ENCODE measurements around the gene CCDC78. TPM values are rescaled to one million over a fixed set of nuclear protein-coding genes. Genes with fewer than 3 reads are reported as not detected.

The CCDC78 gene
- total and polyA plus RNA-seq, 3 donors from 2014 or later, result 3.2 to 6.1 (median 5.7) TPM

DNA sequence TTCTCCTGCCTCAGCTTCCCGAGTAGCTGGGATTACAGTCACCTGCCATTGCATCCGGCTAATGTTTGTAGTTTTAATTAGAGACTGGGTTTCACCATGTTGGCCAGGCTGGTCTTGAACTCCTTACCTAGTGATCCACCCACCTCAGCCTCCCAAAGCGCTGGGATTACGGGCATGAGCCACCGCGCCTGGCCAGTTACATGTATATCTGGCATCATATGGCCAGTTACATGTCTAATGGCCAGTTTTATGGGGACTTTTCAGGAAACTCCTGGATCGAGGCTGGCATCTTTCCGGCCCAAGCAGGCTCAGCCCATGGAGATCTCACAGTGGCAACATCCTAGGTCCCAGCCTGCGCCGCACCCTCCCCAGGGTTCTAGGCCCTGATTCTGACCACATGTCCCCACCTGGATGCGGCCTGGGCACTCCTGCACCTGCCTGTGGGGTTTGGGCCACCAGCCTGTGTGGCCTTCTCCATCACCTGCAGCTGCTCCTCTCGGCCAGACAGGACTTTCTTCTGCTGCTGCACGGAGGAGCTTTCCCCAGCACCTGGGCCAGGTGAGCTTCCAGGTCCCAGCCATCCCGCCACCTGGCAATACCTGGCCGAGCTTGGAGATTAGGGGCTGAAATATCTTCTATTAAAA, 15.9 kb upstream of the CCDC78 start:
- TF ChIP-seq, protein P1, sequence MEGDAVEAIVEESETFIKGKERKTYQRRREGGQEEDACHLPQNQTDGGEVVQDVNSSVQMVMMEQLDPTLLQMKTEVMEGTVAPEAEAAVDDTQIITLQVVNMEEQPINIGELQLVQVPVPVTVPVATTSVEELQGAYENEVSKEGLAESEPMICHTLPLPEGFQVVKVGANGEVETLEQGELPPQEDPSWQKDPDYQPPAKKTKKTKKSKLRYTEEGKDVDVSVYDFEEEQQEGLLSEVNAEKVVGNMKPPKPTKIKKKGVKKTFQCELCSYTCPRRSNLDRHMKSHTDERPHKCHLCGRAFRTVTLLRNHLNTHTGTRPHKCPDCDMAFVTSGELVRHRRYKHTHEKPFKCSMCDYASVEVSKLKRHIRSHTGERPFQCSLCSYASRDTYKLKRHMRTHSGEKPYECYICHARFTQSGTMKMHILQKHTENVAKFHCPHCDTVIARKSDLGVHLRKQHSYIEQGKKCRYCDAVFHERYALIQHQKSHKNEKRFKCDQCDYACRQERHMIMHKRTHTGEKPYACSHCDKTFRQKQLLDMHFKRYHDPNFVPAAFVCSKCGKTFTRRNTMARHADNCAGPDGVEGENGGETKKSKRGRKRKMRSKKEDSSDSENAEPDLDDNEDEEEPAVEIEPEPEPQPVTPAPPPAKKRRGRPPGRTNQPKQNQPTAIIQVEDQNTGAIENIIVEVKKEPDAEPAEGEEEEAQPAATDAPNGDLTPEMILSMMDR (IDR thresholded peaks at IDR 0.05), result no peak
- no peak for TF ChIP-seq POLR2A (IDR thresholded peaks at IDR 0.05)
- no peak overlapping the region for H3K27ac ChIP-seq
- H3K36me3 ChIP-seq (ENCODE audit: low read depth, missing control alignments), result no peaks in the 10 kb centered on the region
- H3K27me3 ChIP-seq, result no peaks in the 10 kb centered on the region
- H3K9me3 ChIP-seq, result no peaks in the 10 kb centered on the region
- intact Hi-C loops (cut with DNase I; ENCODE audit: low total_unique reads), result loop anchor here (2.0 kb wide), 1 partner anchor 59 kb away; no protein-coding TSS in a partner anchor
- no peak overlapping the region for H3K4me3 ChIP-seq
- peaks cover 14% of the 10 kb centered on the region for H3K4me1 ChIP-seq
- 67 to 84% methylated on average over 10 to 15 of the region's 15 CpGs for WGBS, 2 donors
- no peak for DNase-seq

DNA sequence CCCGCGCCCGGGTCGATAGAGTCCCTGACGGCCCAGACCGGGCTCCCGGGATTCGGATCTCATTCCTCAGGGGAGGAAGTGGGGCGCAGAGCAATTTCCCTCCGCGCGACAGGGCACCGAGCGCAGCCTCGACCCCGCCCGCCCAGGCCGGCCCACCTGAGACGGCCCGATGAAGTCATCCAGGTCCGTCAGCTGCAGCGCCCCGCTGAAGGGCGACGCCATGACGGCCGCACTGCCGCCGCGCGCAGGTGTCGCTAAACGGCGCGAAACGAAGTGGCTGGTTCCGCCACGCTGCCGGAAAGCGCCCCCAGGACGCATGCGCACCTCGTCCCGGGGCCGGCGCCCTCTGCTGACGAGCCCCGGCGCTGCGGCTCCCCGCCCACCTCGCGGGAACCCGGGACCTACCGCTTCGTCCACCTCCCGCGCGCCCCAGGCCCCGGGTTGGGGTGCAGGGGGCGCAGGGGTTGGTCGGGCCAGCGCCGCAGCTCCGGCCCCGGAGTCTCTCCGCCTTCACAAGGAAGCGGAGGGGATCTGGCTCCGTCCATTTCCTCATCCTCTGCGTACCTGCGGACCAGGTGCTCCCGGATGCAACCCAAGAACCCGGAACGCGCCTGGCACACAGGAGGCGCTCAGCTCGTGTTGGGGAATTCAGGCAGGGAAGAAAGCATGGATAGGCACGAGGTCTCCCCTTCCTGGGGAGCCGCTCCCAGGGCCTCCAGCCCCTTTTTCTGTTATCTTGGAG, 14.7 kb upstream of the CCDC78 start, which contains the start of gene CIAO3:
Gene CIAO3, minus strand, starts transcription at position 234 of the 742 bp plus-strand sequence. Its CDS starts 12 bp downstream, at position 222.
- H3K4me3 ChIP-seq, result peak within 1 kb of the TSS; percentile 74 to 91
- 0 to 1% methylated on average over 1 to 44 of the region's 79 CpGs for WGBS, 2 donors
- DNase-seq, result peak; percentile 88
- H3K27me3 ChIP-seq, result no peaks in the 10 kb centered on the region
- peaks cover 14% of the 10 kb centered on the region for H3K4me1 ChIP-seq
- peak within 1 kb of the TSS in 1 of 2 donors; percentile 19 for H3K27ac ChIP-seq
- H3K36me3 ChIP-seq (ENCODE audit: low read depth, missing control alignments), result no peaks in the 10 kb centered on the region
- intact Hi-C loops (cut with DNase I; ENCODE audit: low total_unique reads), result loop anchor here (2.0 kb wide), 1 partner anchor 58 kb away; no protein-coding TSS in a partner anchor
- no peaks in the 10 kb centered on the region for H3K9me3 ChIP-seq
- TF ChIP-seq POLR2A (IDR thresholded peaks at IDR 0.05), result no peak
- TF ChIP-seq, protein P1 (IDR thresholded peaks at IDR 0.05), result peak; percentile 90 to 99 (median 98)

DNA sequence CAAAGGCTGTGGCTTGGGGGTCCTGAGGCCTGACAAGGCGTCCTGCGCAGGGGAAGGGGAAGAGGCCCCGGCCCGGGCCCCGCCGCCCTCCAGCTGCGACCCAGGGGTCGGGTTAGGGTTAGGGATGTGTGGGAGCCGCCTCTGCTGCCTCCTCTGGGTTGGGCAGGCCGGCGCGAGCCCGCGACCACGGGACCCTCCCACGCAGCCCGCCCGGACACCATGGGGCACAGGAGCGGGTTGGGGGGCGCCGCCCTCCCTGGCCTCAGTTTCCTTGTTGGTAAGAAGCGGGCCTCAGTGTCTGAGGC, 14.2 kb upstream of the CCDC78 start:
- TF ChIP-seq POLR2A (IDR thresholded peaks at IDR 0.05), result no peak
- TF ChIP-seq, protein P1 (IDR thresholded peaks at IDR 0.05), result no peak
- DNase-seq, result no peak
- Histone ChIP-seq H3K4me1 (peaks cover 14% of the 10 kb centered on the region), H3K27me3 (no peaks in the 10 kb centered on the region), H3K9me3 (no peaks in the 10 kb centered on the region), H3K27ac (peak overlapping the region in 1 of 2 donors; percentile 19), H3K36me3 (ENCODE audit: low read depth, missing control alignments) (no peaks in the 10 kb centered on the region), H3K4me3 (peak overlapping the region; percentile 74 to 91)
- 0% methylated on average over 7 to 9 of the region's 22 CpGs for WGBS, 2 donors
- intact Hi-C loops (cut with DNase I; ENCODE audit: low total_unique reads), result loop anchor here (2.0 kb wide), 1 partner anchor 58 kb away; no protein-coding TSS in a partner anchor

DNA sequence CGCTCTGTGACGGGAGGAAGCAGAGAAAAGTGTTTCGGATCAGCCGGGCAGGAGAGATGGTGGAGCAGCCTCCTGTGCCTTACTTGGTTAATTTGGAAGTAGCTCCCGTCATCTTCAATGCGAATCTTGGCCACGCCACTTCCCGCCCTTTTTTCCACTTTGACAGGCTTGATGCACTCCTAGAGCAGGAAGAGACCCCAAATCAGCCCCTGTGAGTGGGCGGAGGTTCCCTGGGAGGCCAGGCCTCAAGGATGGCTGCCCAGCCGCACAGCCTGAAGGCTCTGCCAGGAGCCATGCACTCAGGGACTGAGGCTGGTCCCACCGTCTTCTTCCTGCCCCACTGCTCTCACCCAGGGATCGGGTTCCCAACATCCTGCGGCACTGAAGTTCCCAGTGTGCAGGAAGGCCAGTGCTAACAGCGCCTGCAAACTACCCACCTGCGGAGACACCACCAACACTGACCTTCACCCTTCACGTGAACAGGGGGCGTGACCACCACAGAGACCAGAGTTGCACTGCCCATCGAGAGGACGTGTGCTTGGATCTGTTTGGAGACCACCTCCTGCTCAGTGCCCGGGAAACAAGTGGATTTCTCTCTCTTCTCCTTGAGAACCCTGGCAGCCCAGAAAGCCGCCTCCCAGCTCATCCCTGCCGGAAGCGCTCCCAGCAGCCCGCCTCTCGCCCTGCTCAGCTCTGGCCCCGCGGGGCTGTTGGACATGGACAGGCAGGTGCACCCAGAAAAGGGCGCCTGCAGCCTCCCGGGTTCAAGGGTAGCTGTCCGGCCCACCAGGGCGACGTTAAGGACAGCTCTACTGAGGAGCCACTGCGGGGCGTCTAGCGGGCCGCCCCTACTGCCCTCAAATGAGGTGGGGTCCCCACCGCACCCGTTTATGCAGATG, 13.6 kb upstream of the CCDC78 start:
- no peaks in the 10 kb centered on the region for H3K9me3 ChIP-seq
- H3K4me3 ChIP-seq, result peak overlapping the region; percentile 74 to 91
- DNase-seq, result no peak
- intact Hi-C loops (cut with DNase I; ENCODE audit: low total_unique reads), result loop anchor here (2.0 kb wide), 1 partner anchor 57 kb away; no protein-coding TSS in a partner anchor
- TF ChIP-seq POLR2A (IDR thresholded peaks at IDR 0.05), result no peak
- TF ChIP-seq, protein P1 (IDR thresholded peaks at IDR 0.05), result no peak
- H3K27me3 ChIP-seq, result no peaks in the 10 kb centered on the region
- H3K4me1 ChIP-seq, result peaks cover 14% of the 10 kb centered on the region
- H3K27ac ChIP-seq, result no peak overlapping the region
- 33 to 50% methylated on average over 10 to 38 of the region's 38 CpGs for WGBS, 2 donors
- H3K36me3 ChIP-seq (ENCODE audit: low read depth, missing control alignments), result no peaks in the 10 kb centered on the region
